ENCODE results near the gene BATF3. TPM values are rescaled to one million over a fixed set of nuclear protein-coding genes. Genes with fewer than 3 reads are reported as not detected.

BATF3 gene
- polyA plus RNA-seq, 1 of the 3 experiments (the other 2 are of a cell fraction): 0.76 TPM

- Histone ChIP-seq H3K9me3 (no peaks in the 10 kb centered on the region), H3K36me3 (replicated peaks in 1 of 2; ENCODE audit: control insufficient read depth in 1 of 2, insufficient read depth in 2 of 2, low read length in 1 of 2) (peaks cover 0 to 4% of the 10 kb centered on the region in 2 experiments), H2AFZ (ENCODE audit: low read depth) (no peak overlapping the region), H3K4me2 (no peak overlapping the region), H3K79me2 (ENCODE audit: insufficient read depth) (no peaks in the 10 kb centered on the region), H3K4me1 (ENCODE audit: control insufficient read depth in 1 of 2, insufficient read depth in 2 of 2, low read depth in 1 of 2, low read length in 1 of 2) (peaks cover 2 to 6% of the 10 kb centered on the region in 2 experiments; a peak in 2 of 4 replicates), H3F3A (replicated peaks; ENCODE audit: insufficient read depth) (peaks cover 3% of the 10 kb centered on the region), H3K9me2 (no peaks in the 10 kb centered on the region), H3K9ac (no peak overlapping the region), H4K20me1 (ENCODE audit: insufficient read depth) (no peaks in the 10 kb centered on the region), H3K27me3 (ENCODE audit: insufficient read depth) (no peaks in the 10 kb centered on the region), H3K27ac (ENCODE audit: low read depth in 2 of 2, low read length in 1 of 2) (no peak overlapping the region), H3K4me3 (ENCODE audit: low read depth in 2 of 2, low read length in 1 of 2) (no peak overlapping the region)
- ChIA-PET POLR2A (no interaction called here), CTCF (no interaction called here)
- DNase-seq: no peak
- WGBS (ENCODE audit: low lambda C conversion rate): 81% methylated on average over 2 of the region's 2 CpGs
- no peak for TF ChIP-seq GATA2 (CRISPR knock-in tag; IDR thresholded peaks at IDR 0.05)
- no peak for TF ChIP-seq MXI1 (IDR thresholded peaks at IDR 0.05; ENCODE audit: low read depth, low read length)
- TF ChIP-seq, protein P1, sequence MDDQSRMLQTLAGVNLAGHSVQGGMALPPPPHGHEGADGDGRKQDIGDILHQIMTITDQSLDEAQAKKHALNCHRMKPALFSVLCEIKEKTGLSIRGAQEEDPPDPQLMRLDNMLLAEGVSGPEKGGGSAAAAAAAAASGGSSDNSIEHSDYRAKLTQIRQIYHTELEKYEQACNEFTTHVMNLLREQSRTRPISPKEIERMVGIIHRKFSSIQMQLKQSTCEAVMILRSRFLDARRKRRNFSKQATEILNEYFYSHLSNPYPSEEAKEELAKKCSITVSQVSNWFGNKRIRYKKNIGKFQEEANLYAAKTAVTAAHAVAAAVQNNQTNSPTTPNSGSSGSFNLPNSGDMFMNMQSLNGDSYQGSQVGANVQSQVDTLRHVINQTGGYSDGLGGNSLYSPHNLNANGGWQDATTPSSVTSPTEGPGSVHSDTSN (IDR thresholded peaks at IDR 0.05): no peak
- TF ChIP-seq RFX5 (IDR thresholded peaks at IDR 0.05; ENCODE audit: low read length): no peak
- no peak for TF ChIP-seq USF2 (IDR thresholded peaks at IDR 0.05; ENCODE audit: borderline replicate concordance, low read depth, low read length)
- TF ChIP-seq EZH2phosphoT487 (IDR thresholded peaks at IDR 0.05; ENCODE audit: borderline replicate concordance, low read depth): no peak
- no peak for TF ChIP-seq TEAD4 (IDR thresholded peaks at IDR 0.05; ENCODE audit: borderline replicate concordance, insufficient read depth)
- TF ChIP-seq EP300 (IDR thresholded peaks at IDR 0.05; ENCODE audit: borderline replicate concordance in 1 of 2, low read depth in 1 of 2, low read length in 1 of 2): no peak
- TF ChIP-seq GABPA (IDR thresholded peaks at IDR 0.05; ENCODE audit: low read depth): no peak
- TF ChIP-seq, protein P2, sequence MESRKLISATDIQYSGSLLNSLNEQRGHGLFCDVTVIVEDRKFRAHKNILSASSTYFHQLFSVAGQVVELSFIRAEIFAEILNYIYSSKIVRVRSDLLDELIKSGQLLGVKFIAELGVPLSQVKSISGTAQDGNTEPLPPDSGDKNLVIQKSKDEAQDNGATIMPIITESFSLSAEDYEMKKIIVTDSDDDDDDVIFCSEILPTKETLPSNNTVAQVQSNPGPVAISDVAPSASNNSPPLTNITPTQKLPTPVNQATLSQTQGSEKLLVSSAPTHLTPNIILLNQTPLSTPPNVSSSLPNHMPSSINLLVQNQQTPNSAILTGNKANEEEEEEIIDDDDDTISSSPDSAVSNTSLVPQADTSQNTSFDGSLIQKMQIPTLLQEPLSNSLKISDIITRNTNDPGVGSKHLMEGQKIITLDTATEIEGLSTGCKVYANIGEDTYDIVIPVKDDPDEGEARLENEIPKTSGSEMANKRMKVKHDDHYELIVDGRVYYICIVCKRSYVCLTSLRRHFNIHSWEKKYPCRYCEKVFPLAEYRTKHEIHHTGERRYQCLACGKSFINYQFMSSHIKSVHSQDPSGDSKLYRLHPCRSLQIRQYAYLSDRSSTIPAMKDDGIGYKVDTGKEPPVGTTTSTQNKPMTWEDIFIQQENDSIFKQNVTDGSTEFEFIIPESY (IDR thresholded peaks at IDR 0.05; ENCODE audit: borderline replicate concordance, low read depth): no peak
- no peak for TF ChIP-seq RAD21 (IDR thresholded peaks at IDR 0.05; ENCODE audit: low read length)
- no peak for TF ChIP-seq FOXM1 (IDR thresholded peaks at IDR 0.05; ENCODE audit: low read depth)
- TF ChIP-seq SIN3A (IDR thresholded peaks at IDR 0.05; ENCODE audit: borderline replicate concordance, low read depth, low read length): no peak
- no peak for TF ChIP-seq TCF12 (IDR thresholded peaks at IDR 0.05)
- no peak for TF ChIP-seq FOSL2 (IDR thresholded peaks at IDR 0.05; ENCODE audit: borderline replicate concordance, low read depth)
- TF ChIP-seq NFIC (IDR thresholded peaks at IDR 0.05; ENCODE audit: borderline replicate concordance): no peak
- TF ChIP-seq REST (IDR thresholded peaks at IDR 0.05; ENCODE audit: low read depth, low read length): no peak
Observed at GRCh38 chr1:212719633-212720032, 20.0 kb upstream of the BATF3 start.
